GM12878 (cell line): ENCODE results near the gene ARSD. TPM values are rescaled to one million over a fixed set of nuclear protein-coding genes. Genes with fewer than 3 reads are reported as not detected.

ENCODE experiments used
- ATAC-seq: fragments of 200-7000 bp; cut with Tn5 transposase; 3 replicates; pipeline ENCODE4 v1.9.1; 2020; ENCODE audit warnings: mild to moderate bottlenecking, moderate library complexity
- BruUV-seq: library from RNA; stranded (reverse); fragments of 400-500 nt; replicated peaks from 2 replicates; lab custom pipeline; 2021; lab: Mats Ljungman, UMichigan
- CTCF ChIA-PET: fragments of 300-600 bp; sonication (Branson Sonifier 250); formaldehyde crosslinking; extraction: SDS; loops from one replicate; lab custom pipeline; 2021; ENCODE audit warnings: inconsistent platforms; lab: Yijun Ruan, JAX
- POLR2A ChIA-PET: fragments of 350-600 bp; formaldehyde crosslinking; extraction: SDS; loops from one replicate; lab custom pipeline; 2021; ENCODE audit warnings: inconsistent platforms; lab: Charles Lee
- RAD21 ChIA-PET: fragments of 300-600 bp; sonication (Branson Sonifier 250); formaldehyde crosslinking; loops from one replicate; lab custom pipeline; 2023; ENCODE audit warnings: antibody characterized with exemption; ENCODE audit not compliant: unreplicated experiment; lab: Charles Lee
- SMC1A ChIA-PET: fragments of 300-600 bp; sonication (Branson Sonifier 250); formaldehyde crosslinking; loops from one replicate; lab custom pipeline; 2023; ENCODE audit not compliant: unreplicated experiment, uncharacterized antibody; lab: Charles Lee
- DNase-seq: peaks from one replicate; pipeline ENCODE4 v3.0.0-alpha.2; 2011; ENCODE audit warnings: low read depth, low spot score
- FAIRE-seq: peaks from 3 replicates; lab custom pipeline; 2011; peaks lifted over from hg19 to GRCh38; lab: Jason Lieb, UNC
- H2AFZ ChIP-seq: 2 replicates; pipeline ENCODE4 v1.6.0; 2011; ENCODE audit warnings: low read depth, low read length, control low read depth; ENCODE audit not compliant: control insufficient read depth
- H3K27ac ChIP-seq: 2 replicates; pipeline ENCODE4 v1.5.1; 2011; ENCODE audit warnings: control low read depth; ENCODE audit not compliant: control insufficient read depth, insufficient read depth
- H3K27me3 ChIP-seq, 2 experiments: replicated peaks in 1 of 2; 2 replicates each; pipeline versions ENCODE4 v1.6.0 to v1.6.1; 2011; ENCODE audit warnings: low read length in 1 of 2; ENCODE audit not compliant: control insufficient read depth in 2 of 2, insufficient read depth in 2 of 2
- H3K36me3 ChIP-seq, 2 experiments: 2 replicates each; pipeline ENCODE4 v1.5.1; 2011; ENCODE audit warnings: low read length in 1 of 2; ENCODE audit not compliant: control insufficient read depth in 2 of 2, insufficient read depth in 2 of 2
- H3K4me1 ChIP-seq: 2 replicates; pipeline ENCODE4 v1.6.1; 2011; ENCODE audit warnings: mild to moderate bottlenecking, low read length, moderate library complexity, mixed read lengths; ENCODE audit not compliant: control insufficient read depth, insufficient read depth
- H3K4me2 ChIP-seq: 2 replicates; pipeline ENCODE4 v1.6.0; 2011; ENCODE audit warnings: control low read depth; ENCODE audit not compliant: control insufficient read depth, insufficient read depth
- H3K4me3 ChIP-seq: fragments of 200-600 bp; sonication (generic); 2 replicates; pipeline ENCODE4 v1.5.1; 2016
- H3K79me2 ChIP-seq: 2 replicates; pipeline ENCODE4 v1.6.0; 2011; ENCODE audit warnings: low read length; ENCODE audit not compliant: control insufficient read depth, insufficient read depth
- H3K9ac ChIP-seq: 2 replicates; pipeline ENCODE4 v1.8.0; 2011; ENCODE audit warnings: low read length, control low read depth, mixed read lengths; ENCODE audit not compliant: control insufficient read depth, insufficient read depth
- H3K9me3 ChIP-seq: replicated peaks from 3 replicates; pipeline ENCODE4 v1.5.1; 2011; ENCODE audit warnings: mild to moderate bottlenecking, low read length; ENCODE audit not compliant: control insufficient read depth, insufficient read depth
- H4K20me1 ChIP-seq: 2 replicates; pipeline ENCODE4 v1.6.0; 2011; ENCODE audit not compliant: control insufficient read depth, insufficient read depth
- CBX5 ChIP-seq: sonication (generic); IDR thresholded peaks from 2 replicates; pipeline ENCODE4 v1.6.1; 2016; ENCODE audit warnings: low read depth, moderate library complexity, mild to moderate bottlenecking, inconsistent platforms
- HDAC2 ChIP-seq: fragments of 200-600 bp; sonication (generic); IDR thresholded peaks from 2 replicates; pipeline ENCODE4 v1.6.1; 2017
- IRF5 ChIP-seq: fragments of 450-650 bp; IDR thresholded peaks from 2 replicates; pipeline ENCODE4 v1.6.1; 2017; ENCODE audit warnings: borderline replicate concordance
- JUND ChIP-seq: IDR thresholded peaks from 2 replicates; pipeline ENCODE4 v1.6.1; 2012; ENCODE audit warnings: low read depth, mild to moderate bottlenecking, low read length, improper control_type of control experiment, moderate library complexity
- MEF2A ChIP-seq: IDR thresholded peaks from 2 replicates; pipeline ENCODE4 v1.6.1; 2011; ENCODE audit warnings: low read depth, mild to moderate bottlenecking, low read length, moderate library complexity; ENCODE audit not compliant: insufficient read depth
- MTA3 ChIP-seq: IDR thresholded peaks from 2 replicates; pipeline ENCODE4 v1.6.1; 2012; ENCODE audit warnings: low read length, inconsistent platforms, borderline replicate concordance
- NFXL1 ChIP-seq: fragments of 450-650 bp; IDR thresholded peaks from 2 replicates; pipeline ENCODE4 v1.6.1; 2017; ENCODE audit warnings: antibody characterized with exemption, mild to moderate bottlenecking, borderline replicate concordance
- NFYA ChIP-seq: IDR thresholded peaks from 2 replicates; pipeline ENCODE4 v1.6.1; 2011; ENCODE audit warnings: low read depth, mild to moderate bottlenecking, low read length, improper control_type of control experiment, borderline replicate concordance
- WGBS: methylation state at CpG from one replicate; pipeline ENCODE4 v1.1.6; 2016; ENCODE audit warnings: low lambda C conversion rate; ENCODE audit not compliant: insufficient replicate concordance, insufficient coverage; ENCODE audit errors: missing lambda C conversion rate; 5-methylcytosine and 5-hydroxymethylcytosine counted together
- in situ Hi-C: fragments of 300-500 bp; cut with MboI; formaldehyde crosslinking; loops from 9 replicates; pipeline ENCODE4 v1.14.3; 2018; ENCODE audit warnings: mixed read lengths
- intact Hi-C: fragments of 100-400 bp; cut with micrococcal nuclease; formaldehyde crosslinking; loops from one replicate; pipeline ENCODE4 v1.14.2; 2022; ENCODE audit not compliant: unreplicated experiment
- polyA plus RNA-seq, 11 experiments: library from polyadenylated mRNA; depleted of rRNA in 4 of 11; unstranded in 6 of 11; stranded (reverse) in 5 of 11; fragments of >200 nt; fragmentation: Nextera tagmentation in 4 of 11; fragmentation: Illumina TruSeq in 1 of 11; extraction: Ambion mirVana in 4 of 11; extraction: Trizol in 1 of 11; gene quantifications; 1 replicate in 1 of 11; 2 replicates in 10 of 11; pipeline versions ENCODE4 v1.2.1 to v1.2.3, GENCODE V29; 2011 to 2016; ENCODE audit warnings: inconsistent platforms in 2 of 11, missing spikeins in 2 of 11, low read depth in 1 of 11
- total RNA-seq, 4 experiments: library from RNA; depleted of rRNA in 3 of 4; stranded (reverse); fragments of >200 nt in 3 of 4; fragmentation: Illumina TruSeq in 1 of 4; extraction: Trizol in 1 of 4; gene quantifications; 2 replicates each; pipeline versions ENCODE4 v1.2.1 to v1.2.3, GENCODE V29; 2013 to 2021
- TF ChIP-seq, protein P1 (sequence below): fragments of 450-650 bp; IDR thresholded peaks from 2 replicates; pipeline ENCODE4 v1.6.1; 2017; ENCODE audit warnings: mild to moderate bottlenecking, moderate library complexity

ARSD gene
- total and polyA plus RNA-seq, 10 of the 15 experiments (the other 5 are each of a cell fraction or from before 2014, with no cell fraction given), result 0.05 to 1.5 (median 0.43) TPM

GRCh38 chrX:2859197-2859797, 69.8 kb downstream of the ARSD start:
- H3K9me3 ChIP-seq, result no peaks in the 10 kb centered on the region; the same call in 2 of the 3 replicates
- no peak for DNase-seq
- no peaks in the 10 kb centered on the region for H3K27me3 ChIP-seq
- ATAC-seq, result no peak
- intact Hi-C loops (no loop called here), in situ Hi-C loops (no loop called here)
- SMC1A ChIA-PET, result no interaction called here
- H4K20me1 ChIP-seq, result no peaks in the 10 kb centered on the region
- no peak overlapping the region for H2AFZ ChIP-seq
- no TSS peak for BruUV-seq
- no peak overlapping the region for H3K4me3 ChIP-seq
- H3K36me3 ChIP-seq, result no peaks in the 10 kb centered on the region
- H3K4me2 ChIP-seq, result no peak overlapping the region
- no peak overlapping the region for H3K9ac ChIP-seq
- WGBS, result 48% methylated on average over 1 of the region's 1 CpG
- TF ChIP-seq, protein P1, sequence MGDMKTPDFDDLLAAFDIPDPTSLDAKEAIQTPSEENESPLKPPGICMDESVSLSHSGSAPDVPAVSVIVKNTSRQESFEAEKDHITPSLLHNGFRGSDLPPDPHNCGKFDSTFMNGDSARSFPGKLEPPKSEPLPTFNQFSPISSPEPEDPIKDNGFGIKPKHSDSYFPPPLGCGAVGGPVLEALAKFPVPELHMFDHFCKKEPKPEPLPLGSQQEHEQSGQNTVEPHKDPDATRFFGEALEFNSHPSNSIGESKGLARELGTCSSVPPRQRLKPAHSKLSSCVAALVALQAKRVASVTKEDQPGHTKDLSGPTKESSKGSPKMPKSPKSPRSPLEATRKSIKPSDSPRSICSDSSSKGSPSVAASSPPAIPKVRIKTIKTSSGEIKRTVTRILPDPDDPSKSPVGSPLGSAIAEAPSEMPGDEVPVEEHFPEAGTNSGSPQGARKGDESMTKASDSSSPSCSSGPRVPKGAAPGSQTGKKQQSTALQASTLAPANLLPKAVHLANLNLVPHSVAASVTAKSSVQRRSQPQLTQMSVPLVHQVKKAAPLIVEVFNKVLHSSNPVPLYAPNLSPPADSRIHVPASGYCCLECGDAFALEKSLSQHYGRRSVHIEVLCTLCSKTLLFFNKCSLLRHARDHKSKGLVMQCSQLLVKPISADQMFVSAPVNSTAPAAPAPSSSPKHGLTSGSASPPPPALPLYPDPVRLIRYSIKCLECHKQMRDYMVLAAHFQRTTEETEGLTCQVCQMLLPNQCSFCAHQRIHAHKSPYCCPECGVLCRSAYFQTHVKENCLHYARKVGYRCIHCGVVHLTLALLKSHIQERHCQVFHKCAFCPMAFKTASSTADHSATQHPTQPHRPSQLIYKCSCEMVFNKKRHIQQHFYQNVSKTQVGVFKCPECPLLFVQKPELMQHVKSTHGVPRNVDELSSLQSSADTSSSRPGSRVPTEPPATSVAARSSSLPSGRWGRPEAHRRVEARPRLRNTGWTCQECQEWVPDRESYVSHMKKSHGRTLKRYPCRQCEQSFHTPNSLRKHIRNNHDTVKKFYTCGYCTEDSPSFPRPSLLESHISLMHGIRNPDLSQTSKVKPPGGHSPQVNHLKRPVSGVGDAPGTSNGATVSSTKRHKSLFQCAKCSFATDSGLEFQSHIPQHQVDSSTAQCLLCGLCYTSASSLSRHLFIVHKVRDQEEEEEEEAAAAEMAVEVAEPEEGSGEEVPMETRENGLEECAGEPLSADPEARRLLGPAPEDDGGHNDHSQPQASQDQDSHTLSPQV, result no peak
- TF ChIP-seq MTA3 (no peak), NFYA (no peak), HDAC2 (no peak), JUND (no peak), IRF5 (no peak), CBX5 (no peak), NFXL1 (no peak), MEF2A (no peak)
- H3K4me1 ChIP-seq, result no peaks in the 10 kb centered on the region
- POLR2A ChIA-PET, result no interaction called here
- H3K79me2 ChIP-seq, result no peaks in the 10 kb centered on the region
- FAIRE-seq, result no peak
- no peak overlapping the region for H3K27ac ChIP-seq
- CTCF ChIA-PET, result no interaction called here
- RAD21 ChIA-PET, result no interaction called here
